RKO (cell line): ENCODE data around the gene KCNJ5.

ENCODE experiments used
- DNase-seq: peaks from one replicate; pipeline ENCODE4 v3.0.0-alpha.2; 2016; ENCODE audit warnings: low spot score

KCNJ5 gene

DNA sequence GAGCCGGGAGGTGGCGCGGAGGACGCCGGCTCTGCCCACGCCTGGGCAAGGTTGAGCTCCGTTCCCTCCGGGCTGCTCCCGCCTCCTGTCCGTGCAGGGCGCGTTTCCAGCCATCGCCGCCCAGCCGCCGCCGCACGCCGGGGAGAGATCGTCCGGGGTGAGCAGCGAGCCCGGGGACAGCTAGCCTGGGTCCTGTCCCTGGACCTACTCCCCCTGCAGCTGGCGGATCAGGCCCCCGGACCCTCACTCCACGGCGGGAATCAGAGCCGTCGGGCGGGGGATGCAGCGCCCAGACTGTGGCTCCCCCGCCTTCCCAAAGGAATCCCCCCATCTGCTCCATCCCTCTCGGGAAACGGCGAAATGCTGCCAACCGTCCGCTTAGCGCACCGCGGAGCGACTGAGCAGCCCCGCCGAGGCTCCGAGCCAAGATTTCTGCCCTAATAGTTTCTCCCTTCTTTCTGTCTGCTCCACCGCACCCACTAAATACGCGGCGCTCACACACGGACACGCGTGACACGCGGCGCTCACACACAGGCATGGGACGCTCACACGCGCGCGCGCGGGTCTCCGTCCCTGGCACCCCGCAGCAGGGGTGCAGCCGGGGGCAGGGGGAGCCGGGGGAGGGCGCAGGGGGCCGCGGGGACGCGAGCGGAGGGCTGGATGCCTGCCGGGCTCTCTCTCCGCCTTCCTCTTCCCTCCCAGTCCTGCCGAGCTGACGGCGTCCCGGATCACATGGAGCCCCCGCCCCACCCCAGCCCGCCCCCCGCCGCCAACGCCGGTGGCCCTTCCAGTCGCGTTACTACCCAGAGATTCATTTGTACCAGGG lies at the start of gene KCNJ5:
KCNJ5 (plus strand) TSS at position 814 of the 826 bp plus-strand sequence. CDS start 19,918 bp downstream, outside the sequence.
- DNase-seq = no peak

- DNase-seq = no peak
These were observed 49.6 kb upstream of the KCNJ5 start for GRCh38 chr11:128841461-128842072.

DNA sequence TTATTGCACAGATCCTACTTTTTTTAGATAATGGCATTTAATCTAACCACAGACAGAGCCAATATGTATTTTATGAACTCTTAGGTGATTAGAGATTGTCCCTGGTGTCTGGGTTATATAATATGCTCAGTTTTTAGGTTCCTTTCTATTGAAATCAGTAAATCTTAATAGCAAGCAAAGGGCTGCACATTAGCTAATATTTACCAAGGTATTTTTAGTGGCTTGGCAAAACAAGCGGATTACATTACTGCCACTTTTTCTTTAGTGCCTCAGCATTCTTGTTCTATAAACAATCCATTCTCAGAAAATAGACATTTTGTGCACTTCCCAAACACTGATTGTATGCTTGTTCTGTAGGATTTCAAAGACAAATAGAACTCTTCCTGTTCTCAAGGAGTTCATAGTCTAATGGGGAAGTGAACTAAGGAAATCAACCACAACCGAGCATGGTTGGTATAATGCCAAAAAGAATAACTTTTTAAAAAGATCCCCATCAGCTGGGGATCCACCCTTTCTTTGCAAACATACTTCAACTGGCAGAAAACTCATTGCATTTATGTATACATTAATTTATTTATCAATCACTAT lies 47.9 kb upstream of the KCNJ5 start:
- no peak for DNase-seq

- DNase-seq = no peak
These were observed 45.8 kb upstream of the KCNJ5 start for GRCh38 chr11:128845334-128845780.

DNA sequence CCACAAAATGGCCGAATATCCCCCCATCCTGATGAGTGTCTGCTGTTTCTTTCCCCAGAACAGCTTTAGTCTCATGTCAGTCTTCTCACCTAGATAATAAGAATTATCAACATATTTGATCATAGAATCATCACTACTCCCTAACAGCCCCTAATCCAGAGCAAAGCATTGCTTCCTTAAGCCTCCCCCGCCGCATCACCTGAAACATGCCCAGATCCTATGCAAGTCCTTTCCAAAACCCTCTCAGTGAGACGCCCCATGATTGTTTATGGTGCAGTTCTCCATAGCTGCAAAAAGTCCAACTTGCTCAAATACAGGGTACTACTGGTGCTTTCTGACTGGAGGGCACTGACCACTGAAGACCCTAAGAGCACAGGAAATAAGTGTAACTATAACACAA lies 44.2 kb upstream of the KCNJ5 start:
- no peak for DNase-seq

DNA sequence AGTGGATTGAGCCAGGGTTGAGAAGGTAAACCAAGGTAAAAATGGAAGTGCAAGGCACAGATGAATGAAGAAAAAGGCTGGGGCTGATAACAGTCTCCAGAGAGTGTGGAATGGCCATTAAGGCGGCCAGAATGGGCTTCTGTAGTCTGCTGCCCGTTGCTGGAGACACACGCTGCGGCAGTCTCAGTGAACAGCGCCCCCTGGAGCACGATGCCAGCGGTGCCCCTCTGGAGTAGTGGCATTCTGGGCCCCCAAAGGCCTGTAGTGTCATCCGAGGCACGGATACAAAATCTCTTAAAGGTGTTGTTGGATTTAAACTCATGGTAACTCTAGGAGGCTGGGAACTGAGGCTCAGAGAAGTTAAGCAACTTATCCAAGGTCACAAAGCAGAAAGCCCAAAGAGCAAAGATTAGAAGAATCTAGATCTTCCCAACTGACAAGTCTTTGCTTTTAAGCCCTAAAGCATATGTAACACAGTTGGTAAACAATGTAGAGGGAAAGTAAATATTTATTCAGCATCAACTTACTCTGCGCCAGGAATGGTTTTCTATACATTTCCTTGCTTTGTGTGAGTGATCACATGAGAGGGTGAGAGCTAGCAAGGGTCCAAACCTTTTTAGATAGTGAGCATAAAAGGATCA lies 42.2 kb upstream of the KCNJ5 start:
- peak; percentile 18 for DNase-seq

DNA sequence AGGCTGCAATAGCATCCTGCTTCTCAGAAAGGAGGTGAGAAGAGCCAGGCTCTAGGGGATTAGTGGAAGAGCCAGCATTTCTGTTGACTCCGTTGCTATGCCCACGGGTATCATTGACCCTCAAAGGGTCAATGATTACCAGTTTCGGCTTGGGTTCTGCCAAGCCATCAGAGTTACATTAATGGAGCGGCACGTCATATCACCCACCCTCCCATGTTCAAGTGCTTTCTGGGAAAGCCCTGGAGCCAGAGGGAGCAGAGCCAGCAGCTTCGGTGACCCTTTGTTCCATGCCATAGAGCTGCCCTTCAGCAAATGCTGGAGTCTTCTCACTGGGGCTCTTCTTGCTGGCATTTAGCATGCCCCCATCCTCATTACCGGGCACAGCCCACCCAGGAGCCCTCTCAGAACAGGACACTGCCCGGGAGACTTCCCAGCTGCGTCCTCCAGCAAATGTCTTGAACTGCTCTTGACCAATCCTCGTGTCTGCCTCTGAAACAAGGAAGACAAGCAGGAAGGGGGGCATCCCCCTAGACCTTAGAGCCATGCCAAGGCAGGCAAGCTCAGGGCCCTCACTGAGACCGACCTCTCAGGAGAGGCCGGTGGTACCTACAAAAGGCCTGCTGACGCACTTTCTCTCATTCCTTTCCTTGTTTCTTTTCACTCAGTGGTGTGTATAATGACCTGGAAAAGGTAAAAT lies 38.7 kb upstream of the KCNJ5 start:
- DNase-seq = no peak

DNA sequence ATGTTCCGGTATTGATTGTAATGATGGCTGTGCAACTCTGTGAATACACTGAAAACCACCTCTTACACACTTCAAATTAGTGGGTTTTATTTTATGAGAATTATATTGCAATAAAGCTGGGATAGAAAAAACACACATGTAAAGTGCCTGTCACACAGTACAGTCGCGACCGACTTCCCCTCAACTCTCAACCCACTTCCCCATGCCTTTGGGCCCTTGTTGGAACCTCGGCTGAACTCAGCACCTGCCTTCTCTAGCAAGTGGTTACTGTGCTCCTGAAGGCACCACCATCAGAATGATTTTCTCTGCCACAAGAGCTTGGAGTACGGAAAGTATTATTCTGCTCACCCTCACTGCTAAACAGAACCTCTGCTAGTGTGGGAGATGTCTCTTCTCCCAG lies 37.6 kb upstream of the KCNJ5 start:
- DNase-seq = no peak

GRCh38 chr11:128854841-128855240 lies 36.3 kb upstream of the KCNJ5 start:
- no peak for DNase-seq

GRCh38 chr11:128856241-128856640 lies 34.9 kb upstream of the KCNJ5 start:
- DNase-seq = no peak

DNA sequence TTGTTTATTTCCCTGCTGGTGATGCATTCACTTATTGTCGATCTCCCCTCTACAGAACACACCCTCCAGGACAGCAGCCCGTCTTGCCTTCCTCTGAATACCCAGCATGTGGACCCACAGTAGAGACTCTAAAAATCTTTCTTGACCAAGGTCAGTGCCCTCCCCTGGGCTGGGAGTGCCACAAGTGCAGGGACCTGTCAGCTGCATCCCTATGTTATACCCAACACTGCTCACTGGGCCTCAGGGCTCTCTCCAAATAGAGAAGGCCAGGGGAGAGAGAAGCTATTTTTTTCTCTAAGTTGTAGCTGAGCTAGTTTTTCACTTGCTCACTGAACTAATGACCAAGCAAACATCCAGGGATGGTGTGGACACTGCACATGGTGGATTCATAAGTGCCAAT lies 33.8 kb upstream of the KCNJ5 start:
- no peak for DNase-seq

DNA sequence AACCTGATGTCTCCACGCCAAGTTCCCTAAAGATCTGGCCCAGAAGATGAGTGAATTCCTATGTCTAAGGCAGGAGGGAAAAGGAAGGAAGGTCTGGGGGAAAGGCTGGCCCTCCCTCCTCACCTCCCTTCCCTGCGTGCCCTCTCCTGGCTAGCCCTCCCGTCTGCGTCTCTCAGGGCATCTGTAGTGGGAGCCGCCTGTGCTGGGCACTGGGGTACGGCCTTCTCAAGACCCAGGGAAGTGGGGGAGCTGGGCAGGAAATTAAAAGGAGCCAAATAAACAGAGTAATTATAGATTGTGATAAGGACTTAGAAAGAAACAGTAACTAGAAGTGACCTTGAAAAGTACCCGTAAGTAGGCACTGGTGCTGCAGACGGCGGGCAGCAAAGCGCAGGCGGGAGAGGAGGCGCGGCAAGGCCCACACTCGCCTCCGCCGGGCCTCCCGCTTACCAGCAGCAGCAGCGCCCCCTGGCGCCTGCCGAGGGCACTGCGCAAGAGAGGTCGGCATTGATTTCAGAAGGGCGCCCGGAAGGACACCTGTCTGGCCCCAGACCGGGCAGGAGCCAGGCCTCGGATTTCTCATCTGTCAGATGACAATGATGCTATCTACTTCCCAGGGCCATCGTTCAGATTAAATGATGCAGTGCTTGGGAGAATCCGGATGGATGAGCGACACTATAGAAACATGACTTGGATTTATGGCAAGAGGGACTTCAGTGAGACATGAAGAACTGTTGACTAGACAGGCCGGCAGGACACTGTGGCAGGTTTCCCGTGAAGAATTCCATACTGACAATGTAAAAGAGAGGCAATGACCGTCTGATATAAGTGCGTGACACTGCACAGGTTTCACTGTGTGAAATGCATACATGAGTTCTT lies 31.4 kb upstream of the KCNJ5 start:
- peak; percentile 52 for DNase-seq

DNA sequence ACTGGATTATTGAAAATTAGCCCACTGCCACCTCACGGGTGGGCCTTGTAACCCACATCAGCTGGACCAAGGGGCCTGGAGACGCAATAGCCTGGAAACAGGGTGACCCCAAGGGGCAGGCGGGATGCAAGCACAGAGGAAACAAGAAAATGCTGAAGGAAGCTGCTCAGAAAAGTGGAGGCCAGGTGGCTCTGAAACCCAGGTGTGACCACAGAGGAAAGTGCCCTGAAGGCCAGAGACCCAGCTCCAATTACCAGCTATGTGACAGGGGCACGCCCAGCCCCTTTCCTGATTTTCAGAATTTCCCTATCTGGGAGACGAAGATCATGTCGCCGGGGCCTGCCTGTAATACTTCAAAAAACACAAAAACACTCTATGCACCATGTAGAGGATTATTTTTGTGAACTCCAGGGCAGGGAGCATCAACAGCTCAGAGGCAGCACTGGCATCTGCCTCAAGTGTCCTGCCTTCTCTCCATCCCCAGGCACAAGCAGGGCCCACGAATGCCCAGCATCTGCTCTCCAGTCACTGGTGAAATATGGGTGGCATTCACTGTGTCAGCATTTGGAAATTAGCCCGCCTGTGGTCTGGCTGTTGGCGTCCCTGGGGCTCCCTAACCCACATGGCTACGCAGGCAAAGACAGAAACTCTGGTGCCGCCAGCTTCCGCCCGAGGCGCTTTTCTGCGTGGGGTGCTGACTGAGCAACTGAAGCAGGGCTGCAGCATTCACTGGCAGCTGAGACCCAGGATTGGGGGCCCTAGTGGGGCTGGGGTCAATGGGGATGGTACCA lies 30.4 kb upstream of the KCNJ5 start:
- DNase-seq = no peak

GRCh38 chr11:128862406-128862805 lies 28.8 kb upstream of the KCNJ5 start:
- DNase-seq = no peak

GRCh38 chr11:128862908-128863660 lies 28.1 kb upstream of the KCNJ5 start:
- DNase-seq = no peak

DNA sequence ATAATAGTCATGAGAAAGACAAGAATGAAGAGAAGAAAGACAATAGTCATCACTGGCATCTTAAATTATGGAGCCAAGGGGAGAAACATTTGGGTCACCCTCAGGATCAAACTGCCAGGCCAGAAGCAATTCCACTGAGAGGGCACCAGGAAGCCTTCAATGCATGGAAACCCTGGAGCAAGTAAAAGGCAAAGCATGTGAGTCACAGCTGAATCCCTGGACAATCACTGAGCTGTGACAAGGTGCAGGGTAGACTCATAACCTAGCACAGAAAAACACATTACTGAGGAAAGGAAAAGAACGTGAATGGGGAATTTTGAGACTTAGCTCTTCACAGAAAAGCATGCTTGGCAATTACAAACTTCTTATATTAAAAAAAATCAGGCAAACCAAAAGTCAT lies 25.7 kb upstream of the KCNJ5 start:
- DNase-seq = peak; percentile 34

DNA sequence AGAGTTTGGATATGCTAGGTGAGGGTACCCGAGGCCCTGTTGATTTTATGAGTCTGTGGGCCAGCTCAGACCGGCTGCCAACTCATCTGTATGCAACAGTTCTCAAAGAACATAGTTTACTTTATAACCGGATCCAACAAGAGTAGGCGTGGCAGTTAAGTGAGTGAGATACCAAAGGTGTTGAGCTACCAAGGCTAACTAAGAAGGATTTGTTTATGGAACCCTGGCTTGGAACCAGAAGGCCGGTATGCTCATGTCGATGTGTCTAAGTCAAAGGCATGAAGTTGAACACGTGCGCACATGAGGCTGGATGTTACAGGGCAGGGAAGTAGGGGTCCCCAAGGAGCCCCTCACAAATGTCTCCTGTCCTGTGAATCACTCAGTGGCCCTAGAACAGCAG lies 23.9 kb upstream of the KCNJ5 start, which contains the start of gene KCNJ1:
KCNJ1 (minus strand) TSS at position 20 of the 400 bp plus-strand sequence. CDS start 27,053 bp downstream, outside the sequence.
- DNase-seq = no peak

GRCh38 chr11:128868841-128869671 lies 22.1 kb upstream of the KCNJ5 start:
- no peak for DNase-seq
